ENCODE data around the gene ATF2. TPM values are rescaled to one million over a fixed set of nuclear protein-coding genes. Genes with fewer than 3 reads are reported as not detected.

ATF2 gene
- total and polyA plus RNA-seq, 8 donors: 45.0 to 73.9 (median 61.6) TPM

DNA sequence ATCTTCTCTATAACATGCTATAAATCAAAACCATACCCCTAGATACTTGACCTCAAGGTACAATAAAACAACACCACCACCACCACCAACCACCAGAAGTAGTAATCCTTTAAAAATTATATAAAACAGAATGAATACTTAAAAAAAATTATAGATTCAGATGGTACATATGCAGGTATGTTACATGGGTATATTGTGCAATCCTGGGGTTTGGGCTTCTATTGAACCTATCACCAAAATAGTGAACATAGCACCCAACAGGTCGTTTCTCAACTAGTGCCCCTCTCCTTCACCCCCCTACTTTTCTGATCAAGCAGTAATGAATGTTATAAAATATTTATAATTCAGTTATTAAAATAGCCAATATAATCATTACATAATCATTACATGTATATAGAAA, 91.7 kb downstream of the ATF2 start:
- Histone ChIP-seq H3K4me3 (no peak overlapping the region), H3K27ac (no peak overlapping the region), H3K27me3 (no peaks in the 10 kb centered on the region), H3K4me1 (no peaks in the 10 kb centered on the region), H3K9me3 (no peaks in the 10 kb centered on the region), H3K36me3 (peaks cover 0 to 73% of the 10 kb centered on the region in 2 donors)
- no peak for DNase-seq
- no peak for ATAC-seq
- TF ChIP-seq, protein P1, sequence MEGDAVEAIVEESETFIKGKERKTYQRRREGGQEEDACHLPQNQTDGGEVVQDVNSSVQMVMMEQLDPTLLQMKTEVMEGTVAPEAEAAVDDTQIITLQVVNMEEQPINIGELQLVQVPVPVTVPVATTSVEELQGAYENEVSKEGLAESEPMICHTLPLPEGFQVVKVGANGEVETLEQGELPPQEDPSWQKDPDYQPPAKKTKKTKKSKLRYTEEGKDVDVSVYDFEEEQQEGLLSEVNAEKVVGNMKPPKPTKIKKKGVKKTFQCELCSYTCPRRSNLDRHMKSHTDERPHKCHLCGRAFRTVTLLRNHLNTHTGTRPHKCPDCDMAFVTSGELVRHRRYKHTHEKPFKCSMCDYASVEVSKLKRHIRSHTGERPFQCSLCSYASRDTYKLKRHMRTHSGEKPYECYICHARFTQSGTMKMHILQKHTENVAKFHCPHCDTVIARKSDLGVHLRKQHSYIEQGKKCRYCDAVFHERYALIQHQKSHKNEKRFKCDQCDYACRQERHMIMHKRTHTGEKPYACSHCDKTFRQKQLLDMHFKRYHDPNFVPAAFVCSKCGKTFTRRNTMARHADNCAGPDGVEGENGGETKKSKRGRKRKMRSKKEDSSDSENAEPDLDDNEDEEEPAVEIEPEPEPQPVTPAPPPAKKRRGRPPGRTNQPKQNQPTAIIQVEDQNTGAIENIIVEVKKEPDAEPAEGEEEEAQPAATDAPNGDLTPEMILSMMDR (IDR thresholded peaks at IDR 0.05): no peak
- intact Hi-C loops (cut with DNase I): no loop called here

DNA sequence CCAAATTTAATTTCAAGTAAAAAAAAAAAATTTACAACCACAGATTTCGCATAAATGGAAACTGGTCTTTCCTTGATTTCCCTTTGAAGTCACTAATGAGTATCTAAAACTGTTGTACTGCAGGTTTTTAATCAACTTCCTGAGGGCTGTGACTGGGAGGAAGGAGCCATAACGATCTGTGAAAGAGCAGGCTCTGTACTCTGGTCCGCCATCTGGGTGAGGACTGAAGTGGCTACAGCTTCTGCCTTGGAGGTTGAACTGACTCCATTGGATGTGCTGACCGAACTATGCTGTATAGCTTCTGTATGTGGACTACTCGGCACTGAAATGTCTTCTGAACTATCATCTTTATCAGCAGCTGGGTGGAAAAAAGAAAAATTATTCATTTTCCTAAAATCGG, 93.5 kb downstream of the ATF2 start:
- Histone ChIP-seq H3K27ac (no peak overlapping the region), H3K4me1 (no peaks in the 10 kb centered on the region), H3K9me3 (no peaks in the 10 kb centered on the region), H3K36me3 (peaks cover 0 to 61% of the 10 kb centered on the region in 2 donors), H3K27me3 (no peaks in the 10 kb centered on the region), H3K4me3 (no peak overlapping the region)
- TF ChIP-seq, protein P1 (IDR thresholded peaks at IDR 0.05): no peak
- no peak for DNase-seq
- intact Hi-C loops (cut with DNase I): no loop called here
- ATAC-seq: no peak

DNA sequence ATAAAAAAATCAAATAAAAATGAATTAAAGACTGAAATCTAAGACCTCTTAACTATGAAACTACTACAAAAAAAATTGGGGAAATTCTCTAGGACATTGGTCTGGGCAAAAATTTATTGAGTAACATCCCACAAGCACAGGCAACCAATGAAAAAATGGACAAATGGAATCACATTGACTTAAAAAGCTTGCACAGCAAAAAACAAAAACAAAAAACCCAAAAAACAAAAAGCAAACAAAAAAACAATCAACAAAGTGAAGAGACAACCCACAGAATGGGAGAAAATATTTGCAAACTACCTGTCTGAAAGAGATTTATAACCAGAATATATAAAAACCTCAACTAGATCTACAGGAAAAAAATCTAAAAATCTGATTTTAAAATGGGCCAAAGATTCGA, 99.5 kb downstream of the ATF2 start:
- H3K9me3 ChIP-seq: no peaks in the 10 kb centered on the region
- intact Hi-C loops (cut with DNase I): no loop called here
- no peak for ATAC-seq
- TF ChIP-seq, protein P1 (IDR thresholded peaks at IDR 0.05): no peak
- H3K27ac ChIP-seq: no peak overlapping the region
- H3K36me3 ChIP-seq: peaks cover 0 to 33% of the 10 kb centered on the region in 2 donors
- no peak for DNase-seq
- H3K4me1 ChIP-seq: no peaks in the 10 kb centered on the region
- H3K4me3 ChIP-seq: no peak overlapping the region
- no peaks in the 10 kb centered on the region for H3K27me3 ChIP-seq

DNA sequence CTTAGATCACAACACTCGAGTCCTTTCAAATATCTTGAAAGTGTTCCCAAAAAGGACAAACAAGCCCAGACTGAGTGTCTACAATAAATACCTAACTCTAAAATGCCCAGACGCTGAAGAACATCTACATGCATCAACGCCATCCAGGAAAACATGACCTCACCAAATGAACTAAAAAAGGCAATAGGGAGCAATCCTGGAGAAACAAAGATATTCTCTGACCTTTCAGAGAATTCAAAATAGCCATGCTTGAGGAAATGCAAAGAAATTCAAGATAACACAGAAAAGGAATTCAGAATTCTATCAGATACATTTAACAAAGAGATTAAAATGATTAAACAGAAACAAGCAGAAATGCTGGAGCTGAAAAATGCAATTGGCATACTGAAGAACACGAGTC, 101.6 kb downstream of the ATF2 start:
- intact Hi-C loops (cut with DNase I): no loop called here
- ATAC-seq (no peak), DNase-seq (no peak)
- TF ChIP-seq, protein P1 (IDR thresholded peaks at IDR 0.05): no peak
- no peaks in the 10 kb centered on the region for H3K27me3 ChIP-seq
- H3K36me3 ChIP-seq: peaks cover 0 to 16% of the 10 kb centered on the region in 2 donors
- no peak overlapping the region for H3K4me3 ChIP-seq
- no peaks in the 10 kb centered on the region for H3K9me3 ChIP-seq
- H3K27ac ChIP-seq: no peak overlapping the region
- H3K4me1 ChIP-seq: no peaks in the 10 kb centered on the region

DNA sequence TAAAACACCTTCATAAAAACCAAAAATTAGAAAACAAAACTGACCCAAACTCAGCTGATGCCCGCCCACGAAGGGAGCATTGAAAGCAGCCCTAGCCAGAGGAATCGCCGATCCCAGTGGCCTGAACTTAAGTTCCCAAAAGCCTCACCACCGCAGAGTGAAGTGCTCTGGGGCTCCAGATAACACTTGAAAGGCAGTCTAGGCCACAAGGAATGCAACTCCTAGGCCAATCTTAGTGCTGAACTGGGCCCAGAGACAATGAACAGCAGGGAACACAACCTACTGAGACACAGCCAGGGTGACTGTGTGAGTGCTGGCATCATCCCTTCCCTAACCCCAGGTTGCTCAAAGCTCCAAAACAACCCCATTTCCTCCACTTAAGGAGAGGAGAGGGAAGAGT, 103.2 kb downstream of the ATF2 start:
- H3K4me1 ChIP-seq: no peaks in the 10 kb centered on the region
- peaks cover 0 to 10% of the 10 kb centered on the region in 2 donors for H3K36me3 ChIP-seq
- no peak overlapping the region for H3K27ac ChIP-seq
- no peaks in the 10 kb centered on the region for H3K27me3 ChIP-seq
- no peak overlapping the region for H3K4me3 ChIP-seq
- intact Hi-C loops (cut with DNase I): no loop called here
- H3K9me3 ChIP-seq: no peaks in the 10 kb centered on the region
- ATAC-seq (no peak), DNase-seq (no peak)
- TF ChIP-seq, protein P1 (IDR thresholded peaks at IDR 0.05): no peak
